ENCODE results near the gene PDE7B. TPM values are rescaled to one million over a fixed set of nuclear protein-coding genes. Genes with fewer than 3 reads are reported as not detected.

PDE7B gene
- total and polyA plus RNA-seq, 2 donors (not counting 1 experiment from before 2014, with no cell fraction given): 2.6 to 7.5 TPM

DNA sequence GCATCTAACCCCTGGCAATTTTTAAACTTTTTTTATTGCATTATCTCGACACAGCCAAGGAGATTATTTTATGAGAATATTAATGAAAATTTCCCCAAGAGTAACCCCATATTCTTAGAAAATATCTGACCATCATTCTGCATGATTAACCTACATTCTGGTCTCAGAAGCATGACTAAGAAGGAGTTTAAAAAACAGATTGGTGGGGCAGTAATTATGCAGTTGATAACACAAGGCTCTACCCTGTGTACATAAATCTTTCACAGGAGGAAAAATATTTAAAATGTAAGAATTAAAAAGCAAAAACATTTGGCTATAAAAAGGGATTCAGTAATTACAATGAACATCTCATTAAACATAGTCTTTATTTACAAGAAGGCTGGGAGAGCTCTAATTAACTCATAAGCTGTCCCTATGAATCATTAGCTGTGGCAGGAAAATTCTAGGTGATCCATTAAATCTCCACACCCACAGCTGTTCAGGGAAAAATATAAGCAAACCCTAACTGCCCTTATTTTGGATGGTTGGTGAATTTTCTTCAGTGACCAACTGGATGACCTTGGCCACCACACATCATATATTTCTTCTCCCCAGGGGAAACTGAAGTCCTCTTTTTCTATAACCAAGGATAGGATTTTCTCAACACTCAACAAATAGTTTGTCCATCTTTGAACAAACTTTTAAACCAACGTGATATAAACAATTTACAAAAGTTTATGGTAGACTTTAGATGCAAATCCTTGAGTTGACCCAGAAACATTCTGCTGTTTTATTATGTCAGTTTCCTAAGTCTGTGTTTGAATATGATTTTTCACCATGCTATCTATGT is 59.5 kb downstream of the PDE7B start:
- POLR2A ChIA-PET: no interaction called here
- no peaks in the 10 kb centered on the region for H3K9me3 Mint-ChIP-seq (ENCODE audit: insufficient read depth)
- Histone ChIP-seq H3K4me3 (ENCODE audit: control extremely low read depth in 1 of 5, extremely low read depth in 1 of 5, insufficient read depth in 1 of 5, low read depth in 2 of 5, low read length in 4 of 5) (no peak overlapping the region), H4K20me1 (ENCODE audit: control insufficient read depth, insufficient read depth, low read length, poor library complexity, severe bottlenecking) (no peaks in the 10 kb centered on the region), H3K27ac (ENCODE audit: low read length in 2 of 2) (no peak overlapping the region), H3K9me3 (ENCODE audit: control extremely low read depth in 1 of 3, control insufficient read depth in 2 of 3, insufficient read depth in 1 of 3, low read length in 2 of 3) (no peaks in the 10 kb centered on the region), H3K9ac (ENCODE audit: low read length) (no peak overlapping the region), H3K79me2 (ENCODE audit: control insufficient read depth, insufficient read depth, low read length) (no peaks in the 10 kb centered on the region), H3K36me3 (replicated peaks in 1 of 2; ENCODE audit: control extremely low read depth in 1 of 2, control insufficient read depth in 1 of 2, extremely low read depth in 1 of 2, insufficient read depth in 2 of 2, low read length in 1 of 2) (peaks cover 0 to 1% of the 10 kb centered on the region in 2 experiments), H3K4me1 (ENCODE audit: control insufficient read depth in 2 of 2, insufficient read depth in 2 of 2, low read length in 2 of 2) (peaks cover 0 to 3% of the 10 kb centered on the region in 2 donors), H2AFZ (ENCODE audit: insufficient read depth, low read depth, low read length, poor library complexity, severe bottlenecking) (no peak overlapping the region), H3K27me3 (replicated peaks in 1 of 4; ENCODE audit: control extremely low read depth in 1 of 4, control insufficient read depth in 3 of 4, insufficient read depth in 4 of 4, low read length in 3 of 4) (no peaks in the 10 kb centered on the region), H3K4me2 (replicated peaks; ENCODE audit: low read depth, low read length, poor library complexity, severe bottlenecking) (no peak overlapping the region)
- CTCF ChIA-PET: interaction anchor here (0.9 to 8.7 kb wide), 9 partner anchors 19 to 460 kb away, joined by 3 to 173 read pairs (median 3); no protein-coding TSS in a partner anchor
- H3K4me1 Mint-ChIP-seq: peaks cover 2% of the 10 kb centered on the region
- DNase-seq (no peak), ATAC-seq (ENCODE audit: low read depth) (no peak)
- no peak overlapping the region for H3K27ac Mint-ChIP-seq
- no peaks in the 10 kb centered on the region for H3K27me3 Mint-ChIP-seq
- no CpG with 5 or more reads among the region's 2 CpGs for WGBS (ENCODE audit: insufficient coverage)
- H3K4me3 Mint-ChIP-seq: no peak overlapping the region
- intact Hi-C loops (cut with micrococcal nuclease): loop anchor here (1.0 kb wide), 1 partner anchor 405 kb away; no protein-coding TSS in a partner anchor
- TF ChIP-seq, protein P1, sequence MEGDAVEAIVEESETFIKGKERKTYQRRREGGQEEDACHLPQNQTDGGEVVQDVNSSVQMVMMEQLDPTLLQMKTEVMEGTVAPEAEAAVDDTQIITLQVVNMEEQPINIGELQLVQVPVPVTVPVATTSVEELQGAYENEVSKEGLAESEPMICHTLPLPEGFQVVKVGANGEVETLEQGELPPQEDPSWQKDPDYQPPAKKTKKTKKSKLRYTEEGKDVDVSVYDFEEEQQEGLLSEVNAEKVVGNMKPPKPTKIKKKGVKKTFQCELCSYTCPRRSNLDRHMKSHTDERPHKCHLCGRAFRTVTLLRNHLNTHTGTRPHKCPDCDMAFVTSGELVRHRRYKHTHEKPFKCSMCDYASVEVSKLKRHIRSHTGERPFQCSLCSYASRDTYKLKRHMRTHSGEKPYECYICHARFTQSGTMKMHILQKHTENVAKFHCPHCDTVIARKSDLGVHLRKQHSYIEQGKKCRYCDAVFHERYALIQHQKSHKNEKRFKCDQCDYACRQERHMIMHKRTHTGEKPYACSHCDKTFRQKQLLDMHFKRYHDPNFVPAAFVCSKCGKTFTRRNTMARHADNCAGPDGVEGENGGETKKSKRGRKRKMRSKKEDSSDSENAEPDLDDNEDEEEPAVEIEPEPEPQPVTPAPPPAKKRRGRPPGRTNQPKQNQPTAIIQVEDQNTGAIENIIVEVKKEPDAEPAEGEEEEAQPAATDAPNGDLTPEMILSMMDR (IDR thresholded peaks at IDR 0.05): no peak
- no peak for TF ChIP-seq EZH2 (IDR thresholded peaks at IDR 0.05; ENCODE audit: borderline replicate concordance, insufficient read depth, low read depth, low read length, poor library complexity, severe bottlenecking)

DNA sequence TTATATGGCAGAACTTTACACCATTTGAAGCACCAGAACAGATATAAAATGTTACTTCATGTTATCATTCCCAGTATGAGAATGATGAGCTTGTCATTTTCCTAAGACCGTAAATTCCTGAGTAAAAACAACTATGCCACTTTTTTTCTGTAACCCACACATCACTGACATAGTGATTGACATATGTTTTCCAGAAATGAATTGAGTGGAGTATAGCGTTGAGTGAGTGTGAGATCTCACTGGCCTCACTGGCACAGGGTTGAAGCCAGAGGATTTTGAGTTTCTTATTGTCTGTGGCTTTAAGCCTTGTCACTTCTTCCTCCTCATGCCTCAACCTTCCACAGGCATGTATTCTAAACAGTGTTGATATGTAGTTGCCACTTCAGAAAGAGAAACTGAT is 62.3 kb downstream of the PDE7B start:
- Mint-ChIP-seq H3K27me3 (no peaks in the 10 kb centered on the region), H3K4me3 (no peak overlapping the region), H3K27ac (no peak overlapping the region), H3K9me3 (ENCODE audit: insufficient read depth) (no peaks in the 10 kb centered on the region), H3K4me1 (peaks cover 2% of the 10 kb centered on the region)
- TF ChIP-seq, protein P1 (IDR thresholded peaks at IDR 0.05): no peak
- no peak for TF ChIP-seq EZH2 (IDR thresholded peaks at IDR 0.05; ENCODE audit: borderline replicate concordance, insufficient read depth, low read depth, low read length, poor library complexity, severe bottlenecking)
- H3K4me1 ChIP-seq (ENCODE audit: control insufficient read depth in 2 of 2, insufficient read depth in 2 of 2, low read length in 2 of 2): peaks cover 0 to 3% of the 10 kb centered on the region in 2 donors
- POLR2A ChIA-PET: no interaction called here
- H3K4me3 ChIP-seq (ENCODE audit: control extremely low read depth in 1 of 5, extremely low read depth in 1 of 5, insufficient read depth in 1 of 5, low read depth in 2 of 5, low read length in 4 of 5): no peak overlapping the region
- H3K36me3 ChIP-seq (replicated peaks in 1 of 2; ENCODE audit: control extremely low read depth in 1 of 2, control insufficient read depth in 1 of 2, extremely low read depth in 1 of 2, insufficient read depth in 2 of 2, low read length in 1 of 2): peaks cover 0 to 1% of the 10 kb centered on the region in 2 experiments
- no peaks in the 10 kb centered on the region for H3K79me2 ChIP-seq (ENCODE audit: control insufficient read depth, insufficient read depth, low read length)
- CTCF ChIA-PET: interaction anchor here (3.0 to 8.7 kb wide), 2 partner anchors 241 to 379 kb away, joined by 26 to 173 read pairs; no protein-coding TSS in a partner anchor
- no peak for DNase-seq
- no peak overlapping the region for H3K9ac ChIP-seq (ENCODE audit: low read length)
- no peak overlapping the region for H2AFZ ChIP-seq (ENCODE audit: insufficient read depth, low read depth, low read length, poor library complexity, severe bottlenecking)
- H3K4me2 ChIP-seq (replicated peaks; ENCODE audit: low read depth, low read length, poor library complexity, severe bottlenecking): no peak overlapping the region
- WGBS (ENCODE audit: insufficient coverage): no CpG with 5 or more reads among the region's 2 CpGs
- intact Hi-C loops (cut with micrococcal nuclease): no loop called here
- no peaks in the 10 kb centered on the region for H3K9me3 ChIP-seq (ENCODE audit: control extremely low read depth in 1 of 3, control insufficient read depth in 2 of 3, insufficient read depth in 1 of 3, low read length in 2 of 3)
- H3K27me3 ChIP-seq (replicated peaks in 1 of 4; ENCODE audit: control extremely low read depth in 1 of 4, control insufficient read depth in 3 of 4, insufficient read depth in 4 of 4, low read length in 3 of 4): no peaks in the 10 kb centered on the region
- H3K27ac ChIP-seq (ENCODE audit: low read length in 2 of 2): no peak overlapping the region
- peaks cover 5% of the 10 kb centered on the region for H4K20me1 ChIP-seq (ENCODE audit: control insufficient read depth, insufficient read depth, low read length, poor library complexity, severe bottlenecking)
- ATAC-seq (ENCODE audit: low read depth): no peak
